GM21825 (cell line): ENCODE measurements around the gene GIMAP4.
"Not testable (repeated sequence)": the region's sequence is repeated elsewhere in the genome, so short reads cannot be mapped to it uniquely, and the experiment has no call there.

Experiments
- ATAC-seq: cut with Tn5 transposase; IDR thresholded peaks from one replicate; pipeline ENCODE4 v1.9.1; 2021; ENCODE audit warnings: mild to moderate bottlenecking, moderate library complexity; ENCODE audit not compliant: unreplicated experiment

GIMAP4 gene

GRCh38 chr7:150567169-150567568 is at the start of gene GIMAP4:
TSS of gene GIMAP4 (plus strand) at chr7:150567390. CDS start at chr7:150569902, 2,512 bp downstream.
- no peak for ATAC-seq

GRCh38 chr7:150519310-150519709 is 47.9 kb upstream of the GIMAP4 start:
- ATAC-seq, result no peak

GRCh38 chr7:150520145-150520544 is 47.0 kb upstream of the GIMAP4 start:
- no peak for ATAC-seq

- not testable (repeated sequence) for ATAC-seq
These were observed 44.3 kb upstream of the GIMAP4 start for GRCh38 chr7:150522931-150523330.

- ATAC-seq, result no peak
These were observed 43.2 kb upstream of the GIMAP4 start for GRCh38 chr7:150524018-150524417.

- ATAC-seq, result no peak
These were observed 35.5 kb upstream of the GIMAP4 start for GRCh38 chr7:150531704-150532103.

- ATAC-seq, result no peak
These were observed 28.9 kb upstream of the GIMAP4 start for GRCh38 chr7:150538259-150538658.

- ATAC-seq, result no peak
These were observed 14.0 kb upstream of the GIMAP4 start for GRCh38 chr7:150553163-150553562.

- no peak for ATAC-seq
These were observed 10.6 kb upstream of the GIMAP4 start for GRCh38 chr7:150556521-150557138.

- ATAC-seq, result no peak
These were observed 6.7 kb upstream of the GIMAP4 start for GRCh38 chr7:150560486-150560885.

- ATAC-seq, result no peak
These were observed 4.3 kb upstream of the GIMAP4 start for GRCh38 chr7:150562919-150563318.

GRCh38 chr7:150564006-150564405 is 3.2 kb upstream of the GIMAP4 start:
- no peak for ATAC-seq

GRCh38 chr7:150564566-150564965 is 2.6 kb upstream of the GIMAP4 start:
- no peak for ATAC-seq

- no peak for ATAC-seq
These were observed 2.0 kb upstream of the GIMAP4 start for GRCh38 chr7:150565239-150565638.

- no peak for ATAC-seq
These were observed 1.1 kb upstream of the GIMAP4 start for GRCh38 chr7:150566123-150566522.

- ATAC-seq, result no peak
These were observed 618 bp upstream of the GIMAP4 start for GRCh38 chr7:150566572-150566971.

- no peak for ATAC-seq
These were observed 696 bp downstream of the GIMAP4 start for GRCh38 chr7:150567871-150568301.

GRCh38 chr7:150568714-150569113 is 1.5 kb downstream of the GIMAP4 start:
- no peak for ATAC-seq

GRCh38 chr7:150569245-150569955 is 2.2 kb downstream of the GIMAP4 start:
- ATAC-seq, result no peak

GRCh38 chr7:150570556-150571465 is 3.6 kb downstream of the GIMAP4 start:
- ATAC-seq, result no peak

GRCh38 chr7:150572496-150572895 is 5.3 kb downstream of the GIMAP4 start:
- ATAC-seq, result no peak
